Measurements from ENCODE around the gene SLC7A5. TPM values are rescaled to one million over a fixed set of nuclear protein-coding genes. Genes with fewer than 3 reads are reported as not detected.

The SLC7A5 gene
- total RNA-seq, 1 donor from 2014 or later: 40.4 TPM

DNA sequence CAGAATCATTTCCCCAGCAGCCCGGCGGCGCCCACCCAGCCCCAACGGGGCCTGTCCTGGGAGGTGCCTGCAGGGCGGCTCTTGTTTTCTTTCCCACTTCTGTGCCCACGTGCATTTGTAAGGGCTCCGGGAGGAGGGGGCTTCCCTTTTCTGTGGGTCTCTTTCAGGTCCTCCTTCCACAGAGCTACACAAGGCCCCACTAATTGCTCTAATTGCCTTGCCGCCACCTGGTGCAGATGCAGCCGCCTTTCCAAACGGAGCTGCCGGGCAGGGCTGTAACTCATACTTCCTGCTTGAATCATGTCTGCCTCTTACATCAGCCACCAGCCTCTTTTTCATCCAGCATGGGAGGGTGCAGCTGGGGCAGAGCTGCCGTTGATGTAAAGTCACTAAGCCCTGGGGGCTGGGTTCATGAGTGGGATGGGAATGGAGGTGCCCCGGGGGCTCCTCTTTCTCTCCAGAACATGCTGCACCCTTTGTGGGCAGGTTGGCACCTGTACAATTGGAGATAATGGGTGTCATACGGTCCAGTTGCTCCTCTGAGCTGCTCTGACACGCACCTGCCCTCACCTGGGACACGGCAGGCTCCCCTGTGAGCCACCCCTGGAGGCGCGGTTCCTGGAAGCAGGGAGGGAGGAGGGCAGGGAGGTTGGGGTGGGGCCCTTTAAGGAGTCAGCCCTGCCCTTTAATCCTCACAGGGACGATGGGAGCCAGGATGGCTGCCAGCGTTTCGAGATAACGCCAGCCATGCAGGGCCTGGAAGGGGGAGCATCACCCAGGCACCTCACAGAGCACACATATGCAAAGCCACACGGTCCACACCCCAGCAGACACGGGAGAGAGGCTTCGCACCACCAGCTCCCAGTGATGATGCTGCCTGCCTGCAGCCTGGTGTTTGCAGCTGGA lies 62.4 kb downstream of the SLC7A5 start:
- Mint-ChIP-seq H3K4me1 (ENCODE audit: unreplicated experiment) (peaks cover 14% of the 10 kb centered on the region), H3K9me3 (no peaks in the 10 kb centered on the region), H3K27ac (peak overlapping the region; percentile 97), H3K27me3 (peaks cover 8% of the 10 kb centered on the region), H3K4me3 (peak overlapping the region; percentile 83), H3K36me3 (no peaks in the 10 kb centered on the region)
- no peak for DNase-seq (ENCODE audit: extremely low spot score, unreplicated experiment)
- TF ChIP-seq, protein P1, sequence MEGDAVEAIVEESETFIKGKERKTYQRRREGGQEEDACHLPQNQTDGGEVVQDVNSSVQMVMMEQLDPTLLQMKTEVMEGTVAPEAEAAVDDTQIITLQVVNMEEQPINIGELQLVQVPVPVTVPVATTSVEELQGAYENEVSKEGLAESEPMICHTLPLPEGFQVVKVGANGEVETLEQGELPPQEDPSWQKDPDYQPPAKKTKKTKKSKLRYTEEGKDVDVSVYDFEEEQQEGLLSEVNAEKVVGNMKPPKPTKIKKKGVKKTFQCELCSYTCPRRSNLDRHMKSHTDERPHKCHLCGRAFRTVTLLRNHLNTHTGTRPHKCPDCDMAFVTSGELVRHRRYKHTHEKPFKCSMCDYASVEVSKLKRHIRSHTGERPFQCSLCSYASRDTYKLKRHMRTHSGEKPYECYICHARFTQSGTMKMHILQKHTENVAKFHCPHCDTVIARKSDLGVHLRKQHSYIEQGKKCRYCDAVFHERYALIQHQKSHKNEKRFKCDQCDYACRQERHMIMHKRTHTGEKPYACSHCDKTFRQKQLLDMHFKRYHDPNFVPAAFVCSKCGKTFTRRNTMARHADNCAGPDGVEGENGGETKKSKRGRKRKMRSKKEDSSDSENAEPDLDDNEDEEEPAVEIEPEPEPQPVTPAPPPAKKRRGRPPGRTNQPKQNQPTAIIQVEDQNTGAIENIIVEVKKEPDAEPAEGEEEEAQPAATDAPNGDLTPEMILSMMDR (conservative IDR thresholded peaks at IDR 0.05): no peak

DNA sequence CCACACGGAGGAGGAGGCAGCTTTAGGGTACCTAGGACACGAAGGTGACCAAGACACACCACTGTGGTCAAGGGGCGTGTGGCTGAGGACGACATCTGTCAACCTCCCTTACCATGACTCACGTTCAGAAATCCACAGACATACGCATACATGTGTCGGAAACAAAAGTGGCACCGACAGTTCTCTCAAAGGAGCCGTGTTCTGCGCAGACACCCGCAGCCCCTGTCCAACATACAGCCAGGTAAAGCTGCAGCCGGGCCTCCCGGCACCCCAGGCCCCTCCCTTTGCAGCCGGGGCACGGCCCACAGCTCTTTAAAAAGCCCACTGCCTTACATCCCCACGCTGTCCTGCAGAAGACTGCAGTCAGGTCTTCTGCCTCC lies 63.1 kb downstream of the SLC7A5 start:
- TF ChIP-seq, protein P1 (conservative IDR thresholded peaks at IDR 0.05): no peak
- peaks cover 11% of the 10 kb centered on the region for H3K4me1 Mint-ChIP-seq (ENCODE audit: unreplicated experiment)
- peak overlapping the region; percentile 97 for H3K27ac Mint-ChIP-seq
- no peaks in the 10 kb centered on the region for H3K36me3 Mint-ChIP-seq
- no peaks in the 10 kb centered on the region for H3K9me3 Mint-ChIP-seq
- H3K4me3 Mint-ChIP-seq: peak overlapping the region; percentile 83
- no peak for DNase-seq (ENCODE audit: extremely low spot score, unreplicated experiment)
- peaks cover 5% of the 10 kb centered on the region for H3K27me3 Mint-ChIP-seq

DNA sequence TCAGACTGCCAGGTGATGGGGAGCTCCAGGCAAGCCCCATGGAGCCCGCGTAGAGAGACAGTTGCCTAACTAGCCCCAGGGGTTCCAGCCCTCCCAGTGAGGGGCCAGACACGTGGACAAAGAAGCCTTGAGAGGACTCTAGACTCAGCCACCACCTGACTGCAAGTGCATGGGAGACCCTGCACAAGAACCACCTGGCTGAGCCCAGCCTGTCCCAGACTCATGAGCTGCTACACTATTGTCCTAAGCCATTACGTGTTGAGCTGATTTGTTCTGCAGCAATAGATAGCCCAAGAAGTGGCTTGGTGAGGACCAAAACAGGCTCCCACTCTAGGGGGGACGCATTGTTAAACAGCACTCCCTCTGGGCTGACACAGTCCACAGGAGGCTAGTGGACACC lies 65.9 kb downstream of the SLC7A5 start:
- DNase-seq (ENCODE audit: extremely low spot score, unreplicated experiment): no peak
- no peak overlapping the region for H3K27ac Mint-ChIP-seq
- no peaks in the 10 kb centered on the region for H3K9me3 Mint-ChIP-seq
- TF ChIP-seq, protein P1 (conservative IDR thresholded peaks at IDR 0.05): no peak
- H3K27me3 Mint-ChIP-seq: peaks cover 3% of the 10 kb centered on the region
- H3K36me3 Mint-ChIP-seq: no peaks in the 10 kb centered on the region
- peaks cover 9% of the 10 kb centered on the region for H3K4me1 Mint-ChIP-seq (ENCODE audit: unreplicated experiment)
- H3K4me3 Mint-ChIP-seq: no peak overlapping the region

DNA sequence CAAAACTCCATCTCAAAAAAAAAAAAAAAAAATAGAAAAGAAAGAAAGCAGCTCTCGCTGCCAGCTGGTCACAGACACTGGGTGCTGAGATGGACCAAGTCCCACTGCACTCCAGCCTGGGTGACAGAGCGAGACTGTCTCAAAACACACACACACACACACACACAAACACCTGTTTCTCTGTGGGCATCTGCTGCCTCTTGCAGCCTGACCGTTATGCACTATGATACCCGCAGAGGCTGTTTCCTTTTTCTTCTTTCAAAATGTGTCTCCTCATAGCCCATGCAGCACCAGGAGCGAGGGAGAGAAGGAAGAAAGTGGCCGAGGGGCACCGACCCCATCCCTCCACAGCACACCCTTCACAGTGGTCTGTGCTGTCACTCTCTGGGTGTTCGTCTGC lies 66.6 kb downstream of the SLC7A5 start:
- no peak overlapping the region for H3K27ac Mint-ChIP-seq
- H3K9me3 Mint-ChIP-seq: no peaks in the 10 kb centered on the region
- TF ChIP-seq, protein P1 (conservative IDR thresholded peaks at IDR 0.05): no peak
- no peaks in the 10 kb centered on the region for H3K36me3 Mint-ChIP-seq
- H3K4me1 Mint-ChIP-seq (ENCODE audit: unreplicated experiment): peaks cover 9% of the 10 kb centered on the region
- H3K27me3 Mint-ChIP-seq: peaks cover 3% of the 10 kb centered on the region
- no peak overlapping the region for H3K4me3 Mint-ChIP-seq
- DNase-seq (ENCODE audit: extremely low spot score, unreplicated experiment): no peak

DNA sequence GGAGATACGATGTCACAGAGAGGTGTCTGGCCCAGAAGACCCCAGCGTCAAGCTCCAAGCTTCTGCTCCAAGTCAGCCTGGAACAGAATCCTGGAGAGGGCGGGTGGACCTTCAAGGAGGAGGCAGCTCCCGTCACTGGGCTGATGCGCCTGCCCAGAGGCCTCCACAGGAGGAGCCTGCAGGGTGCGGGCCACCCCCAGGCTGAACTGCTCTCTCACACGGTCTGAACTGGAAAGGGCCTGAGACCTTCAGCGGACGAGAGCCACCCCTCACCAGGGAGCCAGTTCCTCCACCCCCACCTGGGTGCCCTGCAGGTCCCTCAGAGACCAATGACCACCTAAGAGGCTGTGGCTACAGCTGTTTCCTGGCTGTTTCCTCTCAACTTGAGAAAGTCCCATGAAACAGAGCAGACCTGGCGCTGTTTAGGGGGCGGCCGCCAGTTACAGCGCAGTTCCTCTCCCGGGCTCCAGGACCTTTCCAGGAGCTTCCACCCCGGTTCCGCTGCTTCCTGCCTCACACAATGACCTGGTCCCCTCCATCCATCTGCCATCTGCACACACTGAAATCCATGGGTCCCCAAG lies 67.5 kb downstream of the SLC7A5 start:
- H3K4me1 Mint-ChIP-seq (ENCODE audit: unreplicated experiment): peaks cover 7% of the 10 kb centered on the region
- no peak for DNase-seq (ENCODE audit: extremely low spot score, unreplicated experiment)
- no peak overlapping the region for H3K4me3 Mint-ChIP-seq
- no peaks in the 10 kb centered on the region for H3K36me3 Mint-ChIP-seq
- H3K27ac Mint-ChIP-seq: no peak overlapping the region
- TF ChIP-seq, protein P1 (conservative IDR thresholded peaks at IDR 0.05): no peak
- H3K9me3 Mint-ChIP-seq: no peaks in the 10 kb centered on the region
- peaks cover 2% of the 10 kb centered on the region for H3K27me3 Mint-ChIP-seq
